ENCODE results near the gene PLA2G2F.

Gene PLA2G2F

GRCh38 chr1:20150969-20151368, 11.8 kb downstream of the PLA2G2F start:
- no peak for TF ChIP-seq CTCF (IDR thresholded peaks at IDR 0.05; ENCODE audit: extremely low read depth, missing control alignments)
- no peak for DNase-seq (ENCODE audit: low spot score)

- peak; percentile 89 for DNase-seq (ENCODE audit: low spot score)
Measured at GRCh38 chr1:20151906-20152598, 12.9 kb downstream of the PLA2G2F start.

GRCh38 chr1:20152599-20152930, 13.4 kb downstream of the PLA2G2F start:
- no peak for TF ChIP-seq CTCF (IDR thresholded peaks at IDR 0.05; ENCODE audit: extremely low read depth, missing control alignments)
- no peak for DNase-seq (ENCODE audit: low spot score)

More at GRCh38 chr1:20151906-20152598, 12.9 kb downstream of the PLA2G2F start:
- peak; percentile 87 for TF ChIP-seq CTCF (IDR thresholded peaks at IDR 0.05; ENCODE audit: extremely low read depth, missing control alignments)

- DNase-seq (ENCODE audit: low spot score) = no peak
- TF ChIP-seq CTCF (IDR thresholded peaks at IDR 0.05; ENCODE audit: extremely low read depth, missing control alignments) = no peak
Measured at GRCh38 chr1:20153000-20153418, 13.9 kb downstream of the PLA2G2F start.

- no peak for TF ChIP-seq CTCF (IDR thresholded peaks at IDR 0.05; ENCODE audit: extremely low read depth, missing control alignments)
- no peak for DNase-seq (ENCODE audit: low spot score)
Measured at GRCh38 chr1:20154301-20154831, 15.2 kb downstream of the PLA2G2F start.

- TF ChIP-seq CTCF (IDR thresholded peaks at IDR 0.05; ENCODE audit: extremely low read depth, missing control alignments) = no peak
- DNase-seq (ENCODE audit: low spot score) = no peak
Measured at GRCh38 chr1:20158358-20159070, 19.4 kb downstream of the PLA2G2F start.

GRCh38 chr1:20160034-20160433, 20.9 kb downstream of the PLA2G2F start:
- DNase-seq (ENCODE audit: low spot score) = no peak
- TF ChIP-seq CTCF (IDR thresholded peaks at IDR 0.05; ENCODE audit: extremely low read depth, missing control alignments) = no peak

All from GM20000 (cell line).